Medulla oblongata (tissue), 1 donor: ENCODE measurements around the gene ADCY5.

Experiments
- DNase-seq: peaks from one replicate; pipeline ENCODE4 v3.0.0-alpha.2; 2015; ENCODE audit errors: extremely low spot score

The ADCY5 gene

DNA sequence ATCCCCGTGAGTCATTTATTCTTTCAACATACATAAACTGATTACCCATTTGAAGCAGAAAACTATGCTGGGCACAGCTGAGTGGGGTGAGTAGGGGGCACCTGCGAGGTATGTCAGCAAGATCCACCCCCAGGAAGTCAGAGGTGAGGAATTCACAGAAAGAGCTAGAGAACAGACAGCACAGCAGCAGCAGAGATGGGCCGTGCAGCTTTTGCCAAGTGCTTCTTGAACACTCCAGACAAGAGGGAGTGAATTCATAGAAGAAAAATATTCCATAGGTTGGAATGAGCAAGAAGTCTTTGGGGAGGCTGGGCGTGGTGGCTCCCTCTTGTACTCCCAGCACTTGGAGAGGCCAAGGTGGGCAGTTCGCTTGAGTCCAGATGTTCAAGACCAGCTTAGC lies 9.4 kb upstream of the ADCY5 start:
- DNase-seq, result no peak

GRCh38 chr3:123457841-123458240 lies 9.0 kb upstream of the ADCY5 start:
- no peak for DNase-seq

- DNase-seq, result no peak
Observed at GRCh38 chr3:123453675-123454074, 4.8 kb upstream of the ADCY5 start.

DNA sequence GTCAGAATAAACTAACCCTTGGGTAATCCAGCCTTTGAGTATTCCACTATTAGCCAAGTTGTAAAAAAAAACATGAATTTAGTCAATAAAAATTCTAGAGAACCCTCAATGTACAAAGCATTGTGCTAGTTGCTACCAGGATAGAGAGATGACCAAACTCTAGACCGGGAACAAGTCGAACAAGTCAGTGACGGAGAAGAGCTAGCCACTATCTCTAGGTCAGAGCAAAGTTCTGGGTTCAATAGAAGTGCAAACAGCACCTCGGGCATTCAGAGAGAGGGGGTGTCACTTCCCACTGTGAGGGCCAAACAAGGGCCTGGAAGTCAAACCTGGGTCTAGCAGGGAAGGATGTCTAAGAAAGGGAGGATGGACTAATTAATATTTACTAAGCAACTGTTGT lies 2.3 kb upstream of the ADCY5 start:
- DNase-seq, result no peak

DNA sequence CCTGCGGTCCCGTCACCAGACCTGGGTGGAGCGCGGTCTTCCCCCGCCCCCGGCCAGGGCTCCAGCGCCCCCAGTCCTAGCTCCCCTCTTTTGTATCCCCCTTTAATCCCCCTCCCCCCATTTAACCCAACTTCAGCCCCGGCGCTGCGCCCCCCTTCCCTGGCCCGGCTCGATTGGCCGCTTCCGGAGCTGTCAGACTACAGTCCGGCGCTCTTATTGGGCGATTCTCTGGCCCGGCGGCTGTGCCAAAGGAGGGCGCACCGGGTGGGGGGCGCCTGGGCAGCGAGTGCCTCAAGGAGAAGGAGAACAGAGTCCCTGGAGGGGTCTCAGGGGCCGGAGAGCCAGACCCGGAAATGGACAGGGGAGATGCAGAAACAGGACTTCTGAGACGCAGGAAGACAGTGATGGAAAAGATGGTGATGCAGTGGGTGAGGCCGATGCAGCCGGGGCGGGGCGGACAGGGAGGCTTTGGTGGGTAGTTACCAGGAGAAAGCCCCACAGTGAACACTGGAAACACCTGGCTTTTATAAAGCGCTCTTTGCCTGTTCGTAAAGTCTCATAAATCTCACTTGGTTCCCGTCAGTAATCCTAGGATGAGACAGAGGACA lies 1.2 kb upstream of the ADCY5 start:
- peak; percentile 70 for DNase-seq

DNA sequence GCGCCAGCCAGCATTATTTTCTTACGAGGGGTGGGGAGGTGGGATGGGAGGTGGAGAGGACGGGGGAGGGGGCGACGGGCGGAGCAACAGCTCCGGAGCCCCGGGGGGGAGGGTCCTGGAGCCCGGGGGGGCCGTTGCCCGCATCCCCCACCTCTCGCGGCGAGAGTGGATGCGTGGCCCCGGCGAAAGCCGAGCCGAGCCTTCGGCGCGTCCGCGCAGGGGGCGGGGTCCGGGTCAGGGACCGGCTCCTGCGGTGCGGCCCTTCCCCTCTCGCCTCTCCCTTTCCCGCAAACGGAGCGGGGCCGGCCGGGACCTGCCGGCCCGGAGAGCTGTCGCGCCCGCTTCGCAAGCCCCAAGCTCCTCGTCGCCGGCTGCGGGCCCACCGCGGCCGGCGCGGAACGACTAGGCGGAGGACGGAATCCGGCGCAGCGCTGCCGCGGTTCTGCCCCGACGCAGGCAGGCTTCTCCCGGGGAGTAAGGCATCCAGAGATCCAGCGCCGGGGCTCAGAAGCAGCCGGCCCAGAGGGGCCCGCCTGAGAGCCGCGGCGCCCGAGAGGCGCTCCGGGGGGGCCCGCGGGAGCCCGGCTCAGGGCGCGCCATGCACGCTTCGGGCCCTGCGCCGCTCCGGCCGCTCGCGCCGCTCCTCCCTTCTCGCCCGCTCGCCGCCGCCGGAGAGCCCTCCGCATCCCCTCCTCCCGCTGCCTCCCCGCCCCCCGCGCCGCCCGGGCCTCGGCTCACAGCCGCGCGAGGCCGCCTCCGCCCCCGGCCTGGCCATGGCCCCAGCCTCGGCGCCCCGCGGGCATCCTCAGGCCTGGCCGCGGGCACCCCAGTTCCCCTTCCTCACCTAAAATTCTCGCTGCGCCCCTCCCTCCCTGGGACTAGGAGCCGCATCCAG lies 459 bp upstream of the ADCY5 start:
- DNase-seq, result peak; percentile 39

DNA sequence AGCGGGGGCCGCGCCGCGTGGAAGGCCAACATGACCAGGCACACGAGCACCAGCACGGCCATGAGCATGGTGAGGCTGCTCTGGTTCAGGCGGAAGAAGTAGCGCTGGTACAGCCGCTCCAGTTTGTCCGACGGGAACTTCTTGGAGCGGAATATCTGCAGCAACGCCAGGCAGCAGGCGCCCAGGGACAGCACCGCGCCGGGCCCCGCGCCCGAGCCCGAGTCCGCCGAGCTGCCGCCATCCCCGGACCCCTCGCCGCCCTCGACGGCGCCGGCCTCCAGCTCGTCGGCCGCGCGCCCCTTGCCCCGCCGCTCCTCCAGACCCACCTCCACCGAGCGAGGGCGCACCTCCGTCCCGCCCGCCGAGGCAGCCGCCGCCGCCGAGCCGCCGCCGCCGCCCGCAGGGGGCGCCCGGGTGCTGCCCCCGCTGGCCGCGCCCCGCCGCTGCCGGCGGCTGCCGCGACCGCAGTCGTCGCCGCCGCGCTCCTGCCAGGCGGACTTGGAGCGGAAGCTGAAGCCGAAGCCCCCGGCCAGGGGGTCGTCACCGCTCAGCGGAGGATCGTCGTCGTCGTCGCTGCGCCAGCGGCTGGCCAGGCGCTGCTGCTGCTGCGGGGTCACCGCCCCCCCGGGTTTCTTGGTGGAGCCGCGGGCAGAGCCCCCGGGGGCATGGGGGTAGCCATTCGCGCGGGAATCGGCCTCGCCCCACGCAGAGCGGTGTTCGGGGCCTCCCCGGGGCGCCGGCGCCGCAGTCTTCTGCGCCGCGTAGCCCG lies 957 bp downstream of the ADCY5 start:
- no peak for DNase-seq

GRCh38 chr3:123447416-123447748 lies 1.5 kb downstream of the ADCY5 start:
- DNase-seq, result no peak

DNA sequence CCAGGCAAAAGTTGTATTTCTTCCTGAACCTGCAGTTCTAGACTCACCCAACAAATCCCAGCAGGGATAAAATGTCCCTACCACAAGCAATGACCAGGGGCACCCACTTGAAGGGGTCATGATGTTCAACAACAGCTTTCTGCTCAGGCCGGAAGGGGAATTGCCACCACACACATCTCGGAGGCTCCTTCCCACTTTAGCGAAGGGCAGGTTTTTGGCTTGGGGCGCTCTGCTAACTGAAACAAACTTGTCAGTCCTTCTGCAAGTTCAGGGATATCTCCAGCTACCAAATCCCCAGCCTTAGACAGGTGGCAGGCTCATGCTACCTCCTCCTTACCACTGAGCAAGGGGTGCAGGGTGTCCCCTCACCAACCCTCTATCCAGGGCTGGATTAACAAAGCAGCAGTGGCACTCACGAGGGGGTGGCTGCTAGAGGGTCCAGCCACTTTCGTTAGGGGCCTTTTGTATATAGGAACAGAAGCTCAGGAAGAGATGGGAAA lies 2.2 kb downstream of the ADCY5 start:
- DNase-seq, result no peak

DNA sequence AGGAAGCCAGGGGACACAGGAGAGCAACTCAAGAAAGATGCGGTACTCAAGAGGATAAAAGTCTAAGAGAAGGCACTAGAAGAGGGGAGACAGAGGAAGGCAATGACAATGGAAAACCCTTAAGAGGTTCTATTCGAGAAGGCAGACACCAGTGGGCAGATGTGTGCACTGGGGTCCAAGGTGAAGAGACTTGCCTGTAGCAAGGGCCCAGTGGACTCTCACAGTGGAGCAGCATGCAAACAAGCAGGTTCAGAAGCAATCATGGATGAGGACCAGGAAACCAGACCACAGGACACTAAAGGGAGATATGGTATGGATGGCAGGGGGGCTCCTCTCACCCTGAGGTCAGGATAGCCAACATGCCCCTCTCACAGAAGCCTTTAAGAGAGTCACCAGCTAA lies 2.7 kb downstream of the ADCY5 start:
- DNase-seq, result no peak

DNA sequence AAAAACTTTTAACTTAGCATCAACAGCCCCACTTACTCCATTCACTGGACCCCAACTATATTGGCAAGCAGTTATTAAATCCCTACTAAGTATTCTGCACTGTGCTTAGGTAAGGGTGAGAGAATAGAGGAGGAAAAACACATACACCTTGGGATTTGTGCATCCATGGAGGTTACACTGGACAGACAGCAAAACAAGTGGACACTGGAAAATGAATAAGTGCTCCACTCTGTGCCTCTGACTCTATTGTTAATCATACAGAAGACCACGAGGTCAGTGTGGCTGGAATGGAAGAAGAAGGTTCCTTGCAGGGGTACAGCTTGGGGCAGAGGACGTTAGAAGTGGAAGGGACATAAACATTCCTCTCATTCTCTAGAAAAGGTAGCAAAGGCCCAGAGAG lies 3.2 kb downstream of the ADCY5 start:
- DNase-seq, result no peak

- no peak for DNase-seq
Observed at GRCh38 chr3:123444744-123445143, 4.1 kb downstream of the ADCY5 start.

GRCh38 chr3:123444023-123444422 lies 4.9 kb downstream of the ADCY5 start:
- peak; percentile 55 for DNase-seq

DNA sequence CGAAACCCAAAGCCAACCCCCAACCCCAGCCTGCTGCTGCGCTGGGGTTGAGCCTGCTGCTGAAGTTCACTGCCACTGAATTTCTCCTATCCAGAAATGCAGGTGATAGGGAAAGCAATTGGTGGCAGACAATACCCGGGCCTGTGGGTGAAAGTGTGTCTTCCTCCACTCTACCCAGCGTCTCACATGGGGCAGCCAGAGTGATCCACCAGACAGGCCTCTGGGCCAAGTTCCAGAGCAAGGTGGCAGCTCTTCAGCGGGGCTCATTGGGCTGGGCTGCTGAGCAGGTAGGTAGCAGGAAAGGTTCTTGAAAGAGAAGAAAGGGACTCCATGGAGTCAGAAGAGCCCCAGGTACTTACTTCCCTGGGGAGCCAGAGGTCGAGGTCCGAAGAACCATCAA lies 6.0 kb downstream of the ADCY5 start:
- no peak for DNase-seq

- no peak for DNase-seq
Observed at GRCh38 chr3:123442125-123442524, 6.8 kb downstream of the ADCY5 start.

DNA sequence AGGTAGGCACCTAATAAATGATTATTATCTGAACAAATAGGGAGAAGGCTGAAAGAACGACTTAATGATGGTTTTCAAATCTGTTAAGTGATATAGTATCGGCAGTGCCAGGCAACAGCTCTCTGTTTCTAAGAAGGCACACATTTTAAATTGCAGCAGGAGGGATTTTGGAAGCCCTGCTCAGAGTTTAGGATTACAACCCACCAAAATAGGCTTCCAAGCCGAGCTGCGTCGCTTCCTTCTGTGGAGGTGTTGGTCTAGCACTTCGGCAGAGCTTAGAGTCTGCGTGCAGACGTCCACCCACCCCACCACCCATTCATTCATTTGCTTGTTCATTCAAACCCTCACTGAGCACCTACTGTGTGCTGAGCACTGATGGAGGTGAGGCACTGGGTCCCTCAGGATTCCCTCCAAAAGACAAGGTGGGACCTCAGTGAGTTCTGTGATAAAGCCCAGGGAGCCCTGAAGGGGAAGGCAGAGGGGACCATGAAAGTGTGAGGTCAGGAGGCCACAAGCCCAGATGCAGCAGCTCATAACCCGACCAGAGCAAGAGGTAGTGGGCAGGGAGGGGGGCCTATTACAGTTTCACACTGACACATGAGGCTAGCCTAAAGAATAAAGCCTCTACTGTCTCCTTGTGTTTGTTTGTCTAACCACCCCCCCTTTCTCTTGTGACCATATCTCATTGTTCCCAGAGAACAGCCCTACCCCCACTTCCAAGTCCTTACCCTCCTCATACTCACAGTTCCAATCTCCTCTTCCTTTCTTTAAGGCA lies 8.9 kb downstream of the ADCY5 start:
- peak; percentile 94 for DNase-seq

DNA sequence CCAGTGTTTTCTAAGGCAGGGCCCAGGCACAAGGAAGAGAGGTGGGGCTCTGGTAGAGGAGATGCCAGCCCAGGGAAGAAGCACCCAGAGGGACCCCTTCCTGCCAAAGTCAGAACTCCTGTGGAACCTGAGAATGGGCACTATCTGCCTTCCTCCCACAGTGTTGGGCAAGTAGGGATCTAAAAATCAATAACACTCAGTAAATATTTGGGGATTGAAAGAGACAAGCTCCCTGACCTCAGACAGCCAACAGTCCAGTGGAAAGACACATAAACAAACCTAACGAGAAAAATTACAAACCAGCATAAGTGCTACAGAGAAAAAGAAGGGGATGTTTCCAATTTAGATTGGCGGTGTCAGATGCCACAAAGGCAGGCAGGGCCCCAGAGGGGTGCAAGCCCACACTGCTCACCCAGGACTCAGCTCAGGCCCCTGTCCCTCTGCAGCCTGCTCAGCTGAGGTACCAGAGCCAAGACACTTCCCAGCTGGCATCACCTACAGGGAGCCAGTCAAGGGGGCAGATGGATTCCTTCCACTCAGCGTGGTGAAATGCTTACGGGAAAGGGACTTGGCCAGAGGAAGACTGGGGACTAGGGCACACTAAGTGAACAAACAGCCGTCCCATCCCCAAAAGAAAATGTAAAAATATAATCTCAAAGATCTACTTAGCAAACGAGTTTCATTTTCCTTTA lies 15.9 kb downstream of the ADCY5 start:
- DNase-seq, result peak; percentile 27

DNA sequence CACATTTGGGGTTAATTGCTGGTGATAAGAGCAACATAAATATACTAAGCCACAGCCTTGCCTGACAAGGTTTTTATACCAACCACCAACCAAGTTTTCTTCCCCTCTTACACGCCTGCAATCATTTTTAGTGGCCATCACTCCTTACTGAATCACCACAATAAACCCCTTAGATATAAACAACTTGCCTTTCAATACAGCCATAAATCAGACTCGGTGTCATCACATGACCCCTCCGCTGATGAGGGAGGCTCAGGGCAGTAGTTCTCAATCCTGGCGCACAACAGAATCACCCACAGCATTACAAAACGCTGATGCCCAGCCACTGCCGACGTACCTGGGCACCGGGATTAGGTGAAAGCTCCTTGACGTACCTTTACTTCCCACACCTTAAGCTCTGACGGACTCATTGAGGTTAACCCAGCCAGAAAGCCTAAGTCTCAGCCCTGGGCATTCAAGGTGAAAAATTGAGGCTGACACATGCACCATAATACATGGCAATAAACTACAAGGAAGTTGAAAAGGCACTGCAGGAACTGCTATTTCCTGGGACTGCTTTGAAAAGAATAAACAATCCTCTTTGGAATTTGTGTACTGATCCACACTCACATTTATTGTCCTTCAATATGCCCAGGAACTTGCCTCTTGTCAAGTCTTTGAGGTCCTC lies 17.1 kb downstream of the ADCY5 start:
- no peak for DNase-seq

- no peak for DNase-seq
Observed at GRCh38 chr3:123431007-123431657, 17.8 kb downstream of the ADCY5 start.

DNA sequence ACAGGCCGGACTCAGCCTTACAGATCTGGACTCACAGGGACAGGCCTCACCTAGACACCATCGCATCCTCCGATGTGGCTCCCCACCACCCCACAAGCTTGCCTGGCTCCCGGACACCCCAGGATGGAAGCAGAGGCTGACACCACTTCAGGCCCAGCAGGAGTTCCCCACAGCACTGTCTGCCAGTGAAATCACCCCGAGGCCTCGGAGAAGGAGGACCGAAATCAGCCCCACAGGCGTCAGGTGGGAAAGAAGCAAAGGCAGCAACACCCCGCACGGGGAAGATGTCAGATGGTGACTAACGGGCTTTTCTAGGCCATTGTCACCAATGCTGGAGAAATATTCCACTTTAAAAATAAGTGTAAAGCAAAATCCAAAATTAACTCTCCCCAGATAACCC lies 18.6 kb downstream of the ADCY5 start:
- no peak for DNase-seq
